GM23338 (cell line): ENCODE data around the gene CABP4. TPM values are rescaled to one million over a fixed set of nuclear protein-coding genes. Genes with fewer than 3 reads are reported as not detected.

ENCODE experiments used
- ATAC-seq: fragments of 200-7000 bp; cut with Tn5 transposase; 3 replicates; pipeline ENCODE4 v1.9.1; 2020
- DNase-seq: peaks from one replicate; pipeline ENCODE4 v3.0.0-alpha.2; 2015; ENCODE audit warnings: low spot score
- H2AFZ ChIP-seq: fragments of 200-600 bp; sonication (generic); 2 replicates; pipeline ENCODE4 v1.8.0; 2016; ENCODE audit warnings: antibody characterized with exemption, mild to moderate bottlenecking, moderate library complexity
- H3F3A ChIP-seq: fragments of 200-600 bp; sonication (generic); replicated peaks from 2 replicates; pipeline ENCODE4 v1.8.0; 2017; ENCODE audit warnings: antibody characterized with exemption, mixed run types, low read depth
- H3K27ac ChIP-seq: fragments of 200-600 bp; sonication (generic); 2 replicates; pipeline ENCODE4 v1.6.1; 2016; ENCODE audit warnings: low read depth
- H3K27me3 ChIP-seq: fragments of 200-600 bp; sonication (generic); 2 replicates; pipeline ENCODE4 v1.8.0; 2016; ENCODE audit warnings: mild to moderate bottlenecking, mixed run types, moderate library complexity; ENCODE audit not compliant: insufficient read depth
- H3K36me3 ChIP-seq: fragments of 200-600 bp; sonication (generic); 2 replicates; pipeline ENCODE4 v1.8.0; 2016; ENCODE audit warnings: mild to moderate bottlenecking; ENCODE audit not compliant: insufficient read depth
- H3K4me1 ChIP-seq: fragments of 200-600 bp; sonication (generic); 2 replicates; pipeline ENCODE4 v1.8.0; 2016; ENCODE audit warnings: mild to moderate bottlenecking, moderate library complexity; ENCODE audit not compliant: insufficient read depth
- H3K4me2 ChIP-seq: fragments of 200-600 bp; sonication (generic); 2 replicates; pipeline ENCODE4 v1.7.1; 2017; ENCODE audit warnings: mixed run types
- H3K4me3 ChIP-seq: fragments of 200-600 bp; sonication (generic); 2 replicates; pipeline ENCODE4 v1.6.1; 2016; ENCODE audit warnings: mixed run types
- H3K79me2 ChIP-seq: fragments of 200-600 bp; sonication (generic); replicated peaks from 2 replicates; pipeline ENCODE4 v1.8.0; 2017; ENCODE audit warnings: mild to moderate bottlenecking; ENCODE audit not compliant: insufficient read depth
- H3K9me2 ChIP-seq: fragments of 200-600 bp; sonication (generic); 2 replicates; pipeline ENCODE4 v1.8.0; 2017; ENCODE audit not compliant: insufficient read depth
- H4K20me1 ChIP-seq: fragments of 200-600 bp; sonication (generic); replicated peaks from 2 replicates; pipeline ENCODE4 v1.8.0; 2017; ENCODE audit warnings: mild to moderate bottlenecking; ENCODE audit not compliant: insufficient read depth
- H3K27ac Mint-ChIP-seq: 2 replicates; pipeline ENCODE4 v1.8.0; 2020; ENCODE audit warnings: inconsistent platforms, mild to moderate bottlenecking, moderate library complexity, mixed read lengths
- H3K27me3 Mint-ChIP-seq: 3 replicates; pipeline ENCODE4 v1.8.0; 2022; ENCODE audit warnings: low read depth, mild to moderate bottlenecking, moderate library complexity, mixed read lengths, inconsistent platforms; ENCODE audit not compliant: insufficient read depth, poor library complexity
- H3K36me3 Mint-ChIP-seq: 3 replicates; pipeline ENCODE4 v1.8.0; 2021; ENCODE audit warnings: low read depth, mild to moderate bottlenecking, inconsistent platforms, moderate library complexity, mixed read lengths
- H3K4me1 Mint-ChIP-seq: 3 replicates; pipeline ENCODE4 v1.8.0; 2020; ENCODE audit warnings: mild to moderate bottlenecking, inconsistent platforms, mixed read lengths
- H3K4me3 Mint-ChIP-seq: 3 replicates; pipeline ENCODE4 v1.8.0; 2021; ENCODE audit warnings: moderate library complexity, mild to moderate bottlenecking, inconsistent platforms, mixed read lengths
- H3K9me3 Mint-ChIP-seq: 3 replicates; pipeline ENCODE4 v1.8.0; 2020; ENCODE audit warnings: moderate library complexity, mild to moderate bottlenecking, inconsistent platforms, mixed read lengths
- CREB1 ChIP-seq: fragments of 250-450 bp; sonication (Bioruptor Pico); IDR thresholded peaks from 2 replicates; pipeline ENCODE4 v1.5.0; 2020; ENCODE audit warnings: low read depth, mild to moderate bottlenecking, moderate library complexity
- EZH2phosphoT487 ChIP-seq: fragments of 200-600 bp; sonication (generic); IDR thresholded peaks from one replicate; pipeline ENCODE4 v1.8.1; 2018; ENCODE audit warnings: antibody characterized with exemption; ENCODE audit not compliant: unreplicated experiment
- NANOG ChIP-seq: IDR thresholded peaks from 2 replicates; pipeline ENCODE4 v1.6.1; 2016; ENCODE audit warnings: antibody characterized with exemption, borderline replicate concordance
- POLR2AphosphoS5 ChIP-seq: IDR thresholded peaks from 2 replicates; pipeline ENCODE4 v1.6.1; 2016; ENCODE audit warnings: antibody characterized with exemption, low read depth
- STAT1 ChIP-seq: IDR thresholded peaks from one replicate; pipeline ENCODE4 v1.6.1; 2016; ENCODE audit warnings: antibody characterized with exemption; ENCODE audit not compliant: unreplicated experiment
- ZNF331 ChIP-seq: fragments of 250-450 bp; sonication (Bioruptor Pico); IDR thresholded peaks from 2 replicates; pipeline ENCODE4 v1.5.0; 2020; ENCODE audit warnings: low read depth, mild to moderate bottlenecking, moderate library complexity
- polyA plus RNA-seq: library from polyadenylated mRNA; unstranded; fragments of >200 nt; fragmentation: Nextera tagmentation; extraction: Ambion mirVana; gene quantifications from 2 replicates; pipeline ENCODE4 v1.2.1, GENCODE V29; 2016
- total RNA-seq: library from RNA; depleted of rRNA; stranded (reverse); fragments of >200 nt; shearing (Covaris generic); gene quantifications from 2 replicates; pipeline ENCODE4 v1.2.3, GENCODE V29; 2014
- TF ChIP-seq, protein P1 (sequence below), 2 experiments: fragments of 200-600 bp in 1 of 2; sonication (generic) in 1 of 2; conservative IDR thresholded peaks; 2 replicates each; pipeline versions ENCODE4 v1.5.1 to v1.6.1; 2016 to 2017; ENCODE audit warnings: antibody characterized with exemption in 2 of 2, low read depth in 2 of 2, mild to moderate bottlenecking in 2 of 2, moderate library complexity in 1 of 2
- TF ChIP-seq, protein P2 (sequence below): fragments of 250-450 bp; sonication (Bioruptor Pico); IDR thresholded peaks from 2 replicates; pipeline ENCODE4 v1.5.0; 2020; ENCODE audit warnings: mild to moderate bottlenecking, moderate library complexity
- TF ChIP-seq, protein P3 (sequence below): IDR thresholded peaks from one replicate; pipeline ENCODE4 v1.6.1; 2018; ENCODE audit warnings: antibody characterized with exemption; ENCODE audit not compliant: unreplicated experiment

CABP4 gene
- total and polyA plus RNA-seq, 2 experiments from 2014 or later = 0.28 TPM; not detected in 1

DNA sequence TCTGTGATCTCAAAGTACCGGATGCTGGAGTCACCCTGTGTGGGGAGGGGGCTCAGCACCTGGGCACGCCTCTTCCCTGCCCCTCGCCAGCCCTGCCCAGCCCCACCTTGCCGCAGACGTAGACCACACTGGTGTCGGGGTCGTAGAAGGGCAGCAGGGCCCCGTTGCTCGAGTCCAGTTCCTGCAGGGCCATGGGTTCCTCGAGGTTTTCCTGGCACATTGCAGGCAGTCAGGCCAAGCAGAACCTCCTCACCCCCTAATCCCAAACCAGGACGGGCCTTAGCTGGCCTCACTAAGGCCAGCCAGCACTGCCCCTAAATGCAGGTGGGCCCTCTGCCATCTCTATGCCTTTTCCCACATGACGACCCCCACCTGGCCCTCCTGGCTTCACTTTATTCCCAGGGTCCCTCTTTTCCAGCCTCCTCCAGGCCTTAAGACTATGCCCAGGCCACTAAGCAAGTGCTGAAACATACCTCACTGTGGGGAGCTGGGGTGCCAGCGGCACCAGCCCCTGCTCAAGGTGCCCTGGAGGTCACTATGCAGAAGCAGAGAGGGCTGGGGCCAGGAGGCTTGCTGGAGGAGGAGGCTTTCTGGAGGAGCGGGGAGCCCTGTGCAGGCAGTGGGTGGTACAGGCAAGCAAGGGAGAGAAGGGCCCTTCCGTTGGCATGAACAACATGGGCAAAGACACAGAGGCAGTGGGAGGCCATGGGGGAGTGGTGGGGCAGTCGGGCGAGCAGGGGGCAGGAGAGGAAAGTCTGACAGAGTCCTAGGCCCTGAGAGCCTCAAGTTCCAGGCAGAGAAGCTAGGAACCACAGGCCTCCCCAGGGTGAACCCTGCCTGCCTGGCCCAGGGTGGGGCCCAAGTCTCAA lies 14.7 kb upstream of the CABP4 start:
- 0 out of 2 replicates have a peak, but pooled peaks cover 16% of the 10 kb centered on the region for H3F3A ChIP-seq
- no peak for ATAC-seq
- H3K79me2 ChIP-seq = no peaks in the 10 kb centered on the region
- Mint-ChIP-seq H3K4me1 (peaks cover 25% of the 10 kb centered on the region), H3K27me3 (peaks cover 20% of the 10 kb centered on the region), H3K4me3 (no peak overlapping the region; the same call in 2 of the 3 replicates), H3K27ac (no peak overlapping the region), H3K9me3 (no peaks in the 10 kb centered on the region), H3K36me3 (peaks cover 26% of the 10 kb centered on the region)
- H3K4me1 ChIP-seq = peaks cover 17% of the 10 kb centered on the region
- no peaks in the 10 kb centered on the region for H3K9me2 ChIP-seq
- H3K4me3 ChIP-seq = no peak overlapping the region
- H4K20me1 ChIP-seq = no peaks in the 10 kb centered on the region
- no peak for TF ChIP-seq NANOG
- TF ChIP-seq STAT1 = no peak
- TF ChIP-seq CREB1 (CRISPR knock-in tag) = no peak
- TF ChIP-seq ZNF331 (CRISPR knock-in tag) = no peak
- TF ChIP-seq, protein P1, sequence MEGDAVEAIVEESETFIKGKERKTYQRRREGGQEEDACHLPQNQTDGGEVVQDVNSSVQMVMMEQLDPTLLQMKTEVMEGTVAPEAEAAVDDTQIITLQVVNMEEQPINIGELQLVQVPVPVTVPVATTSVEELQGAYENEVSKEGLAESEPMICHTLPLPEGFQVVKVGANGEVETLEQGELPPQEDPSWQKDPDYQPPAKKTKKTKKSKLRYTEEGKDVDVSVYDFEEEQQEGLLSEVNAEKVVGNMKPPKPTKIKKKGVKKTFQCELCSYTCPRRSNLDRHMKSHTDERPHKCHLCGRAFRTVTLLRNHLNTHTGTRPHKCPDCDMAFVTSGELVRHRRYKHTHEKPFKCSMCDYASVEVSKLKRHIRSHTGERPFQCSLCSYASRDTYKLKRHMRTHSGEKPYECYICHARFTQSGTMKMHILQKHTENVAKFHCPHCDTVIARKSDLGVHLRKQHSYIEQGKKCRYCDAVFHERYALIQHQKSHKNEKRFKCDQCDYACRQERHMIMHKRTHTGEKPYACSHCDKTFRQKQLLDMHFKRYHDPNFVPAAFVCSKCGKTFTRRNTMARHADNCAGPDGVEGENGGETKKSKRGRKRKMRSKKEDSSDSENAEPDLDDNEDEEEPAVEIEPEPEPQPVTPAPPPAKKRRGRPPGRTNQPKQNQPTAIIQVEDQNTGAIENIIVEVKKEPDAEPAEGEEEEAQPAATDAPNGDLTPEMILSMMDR (conservative IDR thresholded peaks at IDR 0.05; ENCODE audit: low read depth in 2 of 2) = no peak
- no peak for TF ChIP-seq POLR2AphosphoS5
- TF ChIP-seq EZH2phosphoT487 = no peak
- TF ChIP-seq, protein P2, sequence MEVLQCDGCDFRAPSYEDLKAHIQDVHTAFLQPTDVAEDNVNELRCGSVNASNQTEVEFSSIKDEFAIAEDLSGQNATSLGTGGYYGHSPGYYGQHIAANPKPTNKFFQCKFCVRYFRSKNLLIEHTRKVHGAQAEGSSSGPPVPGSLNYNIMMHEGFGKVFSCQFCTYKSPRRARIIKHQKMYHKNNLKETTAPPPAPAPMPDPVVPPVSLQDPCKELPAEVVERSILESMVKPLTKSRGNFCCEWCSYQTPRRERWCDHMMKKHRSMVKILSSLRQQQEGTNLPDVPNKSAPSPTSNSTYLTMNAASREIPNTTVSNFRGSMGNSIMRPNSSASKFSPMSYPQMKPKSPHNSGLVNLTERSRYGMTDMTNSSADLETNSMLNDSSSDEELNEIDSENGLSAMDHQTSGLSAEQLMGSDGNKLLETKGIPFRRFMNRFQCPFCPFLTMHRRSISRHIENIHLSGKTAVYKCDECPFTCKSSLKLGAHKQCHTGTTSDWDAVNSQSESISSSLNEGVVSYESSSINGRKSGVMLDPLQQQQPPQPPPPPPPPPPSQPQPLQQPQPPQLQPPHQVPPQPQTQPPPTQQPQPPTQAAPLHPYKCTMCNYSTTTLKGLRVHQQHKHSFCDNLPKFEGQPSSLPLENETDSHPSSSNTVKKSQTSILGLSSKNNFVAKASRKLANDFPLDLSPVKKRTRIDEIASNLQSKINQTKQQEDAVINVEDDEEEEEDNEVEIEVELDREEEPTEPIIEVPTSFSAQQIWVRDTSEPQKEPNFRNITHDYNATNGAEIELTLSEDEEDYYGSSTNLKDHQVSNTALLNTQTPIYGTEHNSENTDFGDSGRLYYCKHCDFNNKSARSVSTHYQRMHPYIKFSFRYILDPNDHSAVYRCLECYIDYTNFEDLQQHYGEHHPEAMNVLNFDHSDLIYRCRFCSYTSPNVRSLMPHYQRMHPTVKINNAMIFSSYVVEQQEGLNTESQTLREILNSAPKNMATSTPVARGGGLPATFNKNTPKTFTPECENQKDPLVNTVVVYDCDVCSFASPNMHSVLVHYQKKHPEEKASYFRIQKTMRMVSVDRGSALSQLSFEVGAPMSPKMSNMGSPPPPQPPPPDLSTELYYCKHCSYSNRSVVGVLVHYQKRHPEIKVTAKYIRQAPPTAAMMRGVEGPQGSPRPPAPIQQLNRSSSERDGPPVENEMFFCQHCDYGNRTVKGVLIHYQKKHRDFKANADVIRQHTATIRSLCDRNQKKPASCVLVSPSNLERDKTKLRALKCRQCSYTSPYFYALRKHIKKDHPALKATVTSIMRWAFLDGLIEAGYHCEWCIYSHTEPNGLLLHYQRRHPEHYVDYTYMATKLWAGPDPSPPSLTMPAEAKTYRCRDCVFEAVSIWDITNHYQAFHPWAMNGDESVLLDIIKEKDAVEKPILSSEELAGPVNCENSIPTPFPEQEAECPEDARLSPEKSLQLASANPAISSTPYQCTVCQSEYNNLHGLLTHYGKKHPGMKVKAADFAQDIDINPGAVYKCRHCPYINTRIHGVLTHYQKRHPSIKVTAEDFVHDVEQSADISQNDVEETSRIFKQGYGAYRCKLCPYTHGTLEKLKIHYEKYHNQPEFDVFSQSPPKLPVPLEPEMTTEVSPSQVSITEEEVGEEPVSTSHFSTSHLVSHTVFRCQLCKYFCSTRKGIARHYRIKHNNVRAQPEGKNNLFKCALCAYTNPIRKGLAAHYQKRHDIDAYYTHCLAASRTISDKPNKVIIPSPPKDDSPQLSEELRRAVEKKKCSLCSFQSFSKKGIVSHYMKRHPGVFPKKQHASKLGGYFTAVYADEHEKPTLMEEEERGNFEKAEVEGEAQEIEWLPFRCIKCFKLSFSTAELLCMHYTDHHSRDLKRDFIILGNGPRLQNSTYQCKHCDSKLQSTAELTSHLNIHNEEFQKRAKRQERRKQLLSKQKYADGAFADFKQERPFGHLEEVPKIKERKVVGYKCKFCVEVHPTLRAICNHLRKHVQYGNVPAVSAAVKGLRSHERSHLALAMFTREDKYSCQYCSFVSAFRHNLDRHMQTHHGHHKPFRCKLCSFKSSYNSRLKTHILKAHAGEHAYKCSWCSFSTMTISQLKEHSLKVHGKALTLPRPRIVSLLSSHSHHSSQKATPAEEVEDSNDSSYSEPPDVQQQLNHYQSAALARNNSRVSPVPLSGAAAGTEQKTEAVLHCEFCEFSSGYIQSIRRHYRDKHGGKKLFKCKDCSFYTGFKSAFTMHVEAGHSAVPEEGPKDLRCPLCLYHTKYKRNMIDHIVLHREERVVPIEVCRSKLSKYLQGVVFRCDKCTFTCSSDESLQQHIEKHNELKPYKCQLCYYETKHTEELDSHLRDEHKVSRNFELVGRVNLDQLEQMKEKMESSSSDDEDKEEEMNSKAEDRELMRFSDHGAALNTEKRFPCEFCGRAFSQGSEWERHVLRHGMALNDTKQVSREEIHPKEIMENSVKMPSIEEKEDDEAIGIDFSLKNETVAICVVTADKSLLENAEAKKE = no peak
- TF ChIP-seq, protein P3, sequence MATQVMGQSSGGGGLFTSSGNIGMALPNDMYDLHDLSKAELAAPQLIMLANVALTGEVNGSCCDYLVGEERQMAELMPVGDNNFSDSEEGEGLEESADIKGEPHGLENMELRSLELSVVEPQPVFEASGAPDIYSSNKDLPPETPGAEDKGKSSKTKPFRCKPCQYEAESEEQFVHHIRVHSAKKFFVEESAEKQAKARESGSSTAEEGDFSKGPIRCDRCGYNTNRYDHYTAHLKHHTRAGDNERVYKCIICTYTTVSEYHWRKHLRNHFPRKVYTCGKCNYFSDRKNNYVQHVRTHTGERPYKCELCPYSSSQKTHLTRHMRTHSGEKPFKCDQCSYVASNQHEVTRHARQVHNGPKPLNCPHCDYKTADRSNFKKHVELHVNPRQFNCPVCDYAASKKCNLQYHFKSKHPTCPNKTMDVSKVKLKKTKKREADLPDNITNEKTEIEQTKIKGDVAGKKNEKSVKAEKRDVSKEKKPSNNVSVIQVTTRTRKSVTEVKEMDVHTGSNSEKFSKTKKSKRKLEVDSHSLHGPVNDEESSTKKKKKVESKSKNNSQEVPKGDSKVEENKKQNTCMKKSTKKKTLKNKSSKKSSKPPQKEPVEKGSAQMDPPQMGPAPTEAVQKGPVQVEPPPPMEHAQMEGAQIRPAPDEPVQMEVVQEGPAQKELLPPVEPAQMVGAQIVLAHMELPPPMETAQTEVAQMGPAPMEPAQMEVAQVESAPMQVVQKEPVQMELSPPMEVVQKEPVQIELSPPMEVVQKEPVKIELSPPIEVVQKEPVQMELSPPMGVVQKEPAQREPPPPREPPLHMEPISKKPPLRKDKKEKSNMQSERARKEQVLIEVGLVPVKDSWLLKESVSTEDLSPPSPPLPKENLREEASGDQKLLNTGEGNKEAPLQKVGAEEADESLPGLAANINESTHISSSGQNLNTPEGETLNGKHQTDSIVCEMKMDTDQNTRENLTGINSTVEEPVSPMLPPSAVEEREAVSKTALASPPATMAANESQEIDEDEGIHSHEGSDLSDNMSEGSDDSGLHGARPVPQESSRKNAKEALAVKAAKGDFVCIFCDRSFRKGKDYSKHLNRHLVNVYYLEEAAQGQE = no peak
- no peak overlapping the region for H3K27ac ChIP-seq
- DNase-seq = no peak
- H3K36me3 ChIP-seq = 0 out of 2 replicates have a peak, but pooled peaks cover 3% of the 10 kb centered on the region
- no peak overlapping the region for H2AFZ ChIP-seq
- no peak overlapping the region for H3K4me2 ChIP-seq
- no peaks in the 10 kb centered on the region for H3K27me3 ChIP-seq
